GM18499 (cell line): ENCODE results near the gene APOBEC3C.
A peak's percentile ranks its signal among the peaks of the same experiment; 100 is the strongest.
"Not testable (repeated sequence)": the region's sequence is repeated elsewhere in the genome, so short reads cannot be mapped to it uniquely, and the experiment has no call there.

Experiments
- ATAC-seq: cut with Tn5 transposase; IDR thresholded peaks from one replicate; pipeline ENCODE4 v1.9.1; 2021; ENCODE audit warnings: moderate number of reproducible peaks; ENCODE audit not compliant: insufficient read depth, unreplicated experiment

Gene APOBEC3C

GRCh38 chr22:38981992-38982927 lies 31.8 kb upstream of the APOBEC3C start, which contains the start of gene APOBEC3B:
Gene APOBEC3B (plus strand): TSS chr22:38982347. CDS start chr22:38982454, 107 bp downstream.
- ATAC-seq, result no peak

DNA sequence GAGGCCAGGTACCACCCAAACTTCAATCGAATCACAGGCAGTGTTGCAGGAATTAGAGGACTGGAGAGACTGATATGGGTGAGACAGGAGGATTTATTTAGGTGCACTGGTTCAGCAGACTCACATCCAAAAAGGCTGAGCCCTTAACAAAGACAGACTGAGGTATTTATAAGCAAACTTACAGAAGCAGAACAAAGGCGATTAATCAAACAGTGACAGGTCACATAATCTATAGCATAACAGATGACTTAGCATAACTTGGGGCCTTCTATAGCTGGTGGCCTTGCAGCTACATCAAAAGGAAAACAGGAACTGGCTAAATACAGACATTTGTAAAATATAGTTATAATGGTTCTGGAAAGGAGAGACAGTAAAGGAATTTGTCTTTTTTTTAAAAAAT lies 29.8 kb upstream of the APOBEC3C start:
- ATAC-seq, result no peak

DNA sequence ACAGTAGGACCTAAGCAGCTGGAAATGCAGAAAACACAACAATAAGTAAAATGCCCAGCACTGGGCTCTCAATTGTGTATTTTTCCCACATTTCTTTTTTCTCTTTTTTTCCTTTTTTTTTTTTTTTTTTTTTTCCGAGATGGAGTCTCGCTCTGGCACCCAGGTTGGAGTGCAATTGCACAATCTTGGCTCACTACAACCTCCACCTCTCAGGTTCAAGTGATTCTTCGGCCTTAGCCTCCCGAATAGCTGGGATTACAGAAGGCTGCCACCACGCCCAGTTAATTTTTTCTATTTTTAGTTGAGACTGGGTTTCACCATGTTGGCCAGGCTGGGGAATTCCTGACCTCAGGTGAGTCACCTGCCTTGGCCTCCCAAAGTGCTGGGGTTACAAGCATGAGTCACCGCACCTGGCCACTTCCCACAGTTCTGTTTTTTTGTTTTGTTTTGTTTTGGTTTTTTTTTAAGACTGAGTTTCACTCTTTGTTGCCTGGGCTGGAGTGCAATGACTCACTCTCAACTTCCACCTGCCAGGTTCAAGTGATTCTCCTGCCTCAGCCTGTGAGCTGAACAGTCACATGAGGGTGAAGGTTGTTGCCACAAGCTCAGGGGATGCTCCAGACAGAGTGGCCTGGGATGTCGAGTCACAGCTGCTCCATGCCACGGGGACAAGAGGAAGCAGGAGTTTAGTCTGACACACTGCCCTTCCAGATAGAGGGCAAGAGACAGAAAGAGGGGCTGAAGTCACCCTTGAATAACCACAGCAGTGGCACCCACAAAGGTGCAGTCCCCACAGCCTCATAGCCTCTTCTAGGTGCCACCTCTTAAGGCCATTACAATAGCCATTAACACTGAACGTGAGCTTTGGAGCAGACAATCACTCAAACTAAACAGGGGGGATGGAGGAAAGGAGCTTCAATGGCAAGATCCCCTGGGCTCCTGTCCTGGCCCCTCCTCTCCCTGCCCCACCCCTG lies 29.0 kb upstream of the APOBEC3C start:
- ATAC-seq, result peak; percentile 85

- ATAC-seq, result no peak
Observed at GRCh38 chr22:38986629-38987028, 27.4 kb upstream of the APOBEC3C start.

GRCh38 chr22:38987171-38987895 lies 26.7 kb upstream of the APOBEC3C start:
- ATAC-seq, result no peak

GRCh38 chr22:38989466-38989865 lies 24.6 kb upstream of the APOBEC3C start:
- ATAC-seq, result no peak

DNA sequence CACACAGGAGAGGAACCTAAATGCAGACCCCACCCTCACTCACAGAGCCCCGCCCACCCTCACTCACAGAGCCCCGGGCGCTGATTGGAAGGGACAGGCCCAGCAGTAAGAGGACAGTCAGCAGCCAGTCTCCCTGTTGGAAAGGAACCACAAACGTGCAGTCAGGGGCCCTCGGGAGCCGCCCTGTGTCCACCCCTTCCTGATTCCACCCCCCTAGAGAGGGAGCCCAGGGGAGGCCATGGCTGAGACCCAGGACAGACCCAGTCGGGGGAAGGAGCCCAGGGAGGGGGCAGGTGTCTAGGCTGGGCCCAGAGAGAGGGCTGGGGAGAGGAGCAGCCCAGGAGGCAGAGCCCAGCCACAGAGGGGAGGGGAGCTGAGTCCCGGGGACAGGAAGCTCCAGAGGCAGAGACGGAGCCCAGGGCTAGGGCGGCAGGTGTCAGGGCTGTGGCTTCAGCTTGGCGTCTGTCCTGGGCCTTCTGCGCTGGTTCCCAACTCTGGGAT lies 21.1 kb upstream of the APOBEC3C start:
- not testable (repeated sequence) for ATAC-seq

GRCh38 chr22:38996105-38996504 lies 18.0 kb upstream of the APOBEC3C start:
- no peak for ATAC-seq

- ATAC-seq, result no peak
Observed at GRCh38 chr22:38997518-38997917, 16.5 kb upstream of the APOBEC3C start.

DNA sequence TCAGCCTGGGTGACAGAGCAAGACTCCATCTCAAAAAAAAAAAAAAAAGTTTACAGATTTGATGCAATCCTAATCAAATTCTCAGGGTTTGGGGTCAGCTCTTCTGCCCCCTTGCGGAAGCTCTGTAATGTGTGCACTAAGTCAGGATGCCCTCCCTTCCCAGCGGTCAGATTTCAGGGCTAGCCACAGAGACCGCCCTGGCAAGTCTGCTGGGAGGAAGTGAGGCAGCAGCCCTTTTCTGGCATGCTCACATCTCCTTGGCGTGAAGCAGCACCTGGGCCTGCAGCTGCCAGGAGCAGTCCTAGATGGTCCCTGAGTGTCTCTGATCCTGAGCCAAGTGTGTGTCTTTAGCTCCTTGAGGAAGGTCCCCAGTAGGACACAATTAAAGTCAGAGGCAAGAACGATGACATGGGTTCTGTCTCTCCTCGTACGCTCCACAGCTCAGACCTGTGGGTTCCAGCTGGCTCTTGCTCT lies 10.9 kb upstream of the APOBEC3C start:
- ATAC-seq, result no peak

DNA sequence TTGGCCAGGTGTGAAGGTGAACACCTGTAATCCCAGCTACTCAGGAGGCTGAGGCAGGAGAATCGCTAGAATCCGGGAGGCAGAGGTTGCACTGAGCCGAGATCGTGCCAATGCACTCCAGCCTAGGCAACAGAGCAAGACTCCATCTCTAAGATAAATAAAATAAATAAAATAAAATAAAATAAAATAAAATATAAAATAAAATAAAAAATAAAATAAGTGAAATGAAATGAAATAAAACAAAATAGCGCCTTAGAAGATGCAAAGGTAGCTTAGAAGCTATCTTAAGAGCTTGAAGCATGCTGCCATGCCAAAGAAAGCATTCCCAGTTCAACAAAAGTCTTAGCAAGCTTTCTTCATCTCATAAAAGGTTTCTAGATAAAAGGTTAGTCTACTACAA lies 6.9 kb upstream of the APOBEC3C start:
- ATAC-seq, result no peak

DNA sequence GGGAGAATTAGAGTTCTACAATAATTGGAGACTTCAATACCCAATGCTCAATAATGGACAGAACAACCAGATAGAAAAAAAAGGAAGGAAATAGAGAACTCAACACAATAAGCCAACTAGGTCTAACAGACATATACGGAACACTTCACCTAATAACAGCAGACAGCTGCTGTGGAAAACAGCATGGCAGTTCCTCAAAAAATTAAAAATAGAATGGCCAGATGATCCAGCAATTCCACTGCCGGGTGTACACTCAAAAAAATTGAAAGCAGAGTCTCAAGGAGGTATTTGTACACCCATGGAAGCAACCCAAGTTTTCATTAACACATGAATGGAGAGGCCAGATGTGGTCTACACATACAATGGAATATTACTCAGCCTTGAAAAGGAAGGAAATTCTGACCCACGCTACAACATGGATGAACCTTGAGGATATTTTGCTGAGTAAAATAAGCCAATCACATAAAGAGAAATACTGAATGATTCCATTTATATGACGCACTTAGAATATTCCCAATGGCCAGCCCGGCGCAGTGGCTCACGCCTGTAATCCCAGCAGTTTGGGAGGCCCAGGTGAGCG lies 5.7 kb upstream of the APOBEC3C start:
- not testable (repeated sequence) for ATAC-seq

GRCh38 chr22:39010946-39011345 lies 3.1 kb upstream of the APOBEC3C start:
- ATAC-seq, result no peak

DNA sequence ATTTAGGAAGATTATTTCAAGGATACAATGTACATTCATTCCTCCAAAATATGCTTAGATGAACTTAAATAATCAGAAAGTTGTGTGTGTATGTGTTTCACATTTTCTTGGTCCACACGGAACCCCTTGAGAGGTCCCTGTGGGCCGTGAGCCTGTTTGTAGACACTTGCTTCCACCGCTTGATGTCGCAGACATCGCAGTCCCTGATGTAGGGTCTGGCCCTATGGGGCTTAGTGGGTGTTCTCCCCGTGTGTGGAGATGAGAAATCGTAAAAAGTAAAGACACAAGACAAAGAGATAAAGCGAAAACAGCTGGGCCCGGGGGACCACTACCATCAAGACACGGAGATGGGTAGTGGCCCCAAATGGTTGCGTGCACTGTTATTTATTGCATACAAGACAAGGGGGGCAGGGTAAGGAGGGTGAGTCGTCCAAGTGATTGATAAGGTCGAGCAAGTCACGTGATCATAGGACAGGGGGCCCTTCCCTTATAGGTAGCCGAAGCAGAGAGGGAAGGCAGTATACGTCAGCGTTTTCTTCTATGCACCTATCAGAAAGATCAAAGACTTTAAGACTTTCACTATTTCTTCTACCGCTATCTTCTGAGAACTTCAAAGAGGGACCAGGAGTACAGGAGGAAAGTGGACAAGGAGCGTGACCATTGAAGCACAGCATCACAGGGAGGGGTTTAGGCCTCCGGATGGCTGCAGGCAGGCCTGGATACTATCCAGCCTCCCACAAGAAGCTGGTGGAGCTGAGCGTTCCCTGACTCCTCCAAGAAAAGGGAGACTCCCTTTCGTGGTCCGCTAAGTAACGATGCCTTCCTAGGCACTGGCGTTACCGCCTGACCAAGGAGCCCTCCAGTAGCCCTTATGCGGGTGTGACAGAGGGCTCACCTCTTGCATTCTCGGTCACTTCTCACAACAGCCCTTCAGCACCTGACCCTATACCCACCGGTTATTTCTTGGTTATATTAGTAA lies 1.2 kb upstream of the APOBEC3C start:
- ATAC-seq, result no peak

DNA sequence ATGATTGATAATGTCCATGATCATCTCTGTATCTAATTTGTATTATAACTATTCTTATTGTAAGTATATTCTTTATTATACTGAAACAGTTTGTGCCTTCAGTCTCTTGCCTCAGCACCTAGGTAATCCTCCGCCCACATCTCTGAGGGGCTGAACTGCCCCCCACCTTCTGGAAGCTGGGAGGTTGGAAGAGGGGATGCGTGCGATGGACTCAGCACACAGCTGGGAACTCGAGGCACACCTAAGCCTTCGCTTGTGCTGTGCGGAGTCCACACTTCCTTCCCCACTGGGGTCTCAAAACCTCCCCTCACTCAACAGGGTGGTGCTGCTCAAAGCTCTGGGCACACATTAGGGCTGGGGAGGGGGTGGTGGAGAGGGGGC lies 506 bp upstream of the APOBEC3C start:
- not testable (repeated sequence) for ATAC-seq

DNA sequence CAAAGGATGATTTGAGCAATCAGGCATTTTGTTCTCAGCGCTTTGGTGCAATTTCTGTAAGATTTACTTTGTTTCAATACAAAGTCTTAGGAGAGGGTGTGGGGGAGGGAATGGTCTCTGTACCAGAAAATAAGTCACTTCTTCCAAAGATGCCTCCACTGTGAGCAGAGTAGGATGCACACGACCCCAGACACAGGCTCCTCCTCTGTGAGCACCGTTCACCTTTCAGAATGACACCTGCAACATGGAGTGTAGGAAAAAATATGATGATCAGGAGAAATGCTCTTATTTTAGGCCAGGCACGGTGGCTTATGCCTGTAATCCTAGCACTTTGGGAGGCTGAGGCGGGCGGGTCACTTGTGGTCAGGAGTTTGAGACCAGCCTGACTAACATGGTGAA lies 665 bp downstream of the APOBEC3C start:
- ATAC-seq, result not testable (repeated sequence)

DNA sequence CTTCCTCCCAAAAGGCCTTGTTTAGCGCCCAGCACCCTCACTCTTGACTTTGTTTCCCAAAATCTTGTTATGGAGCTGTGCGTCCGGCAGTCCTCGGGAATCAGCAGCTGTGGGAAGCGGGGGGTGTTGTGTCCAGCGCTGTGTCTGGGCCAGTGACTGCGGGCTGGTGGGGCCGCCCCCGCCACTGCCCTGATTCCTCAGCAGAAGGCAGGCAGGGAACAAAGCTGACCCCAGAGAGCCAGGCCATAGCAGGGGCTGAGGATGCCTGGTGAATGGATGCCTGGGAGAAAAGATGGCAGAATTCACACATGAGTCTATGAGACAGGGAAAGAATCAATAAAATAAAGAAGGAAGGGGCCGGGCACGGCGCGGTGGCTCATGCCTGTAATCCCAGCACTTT lies 2.5 kb downstream of the APOBEC3C start:
- ATAC-seq, result no peak

DNA sequence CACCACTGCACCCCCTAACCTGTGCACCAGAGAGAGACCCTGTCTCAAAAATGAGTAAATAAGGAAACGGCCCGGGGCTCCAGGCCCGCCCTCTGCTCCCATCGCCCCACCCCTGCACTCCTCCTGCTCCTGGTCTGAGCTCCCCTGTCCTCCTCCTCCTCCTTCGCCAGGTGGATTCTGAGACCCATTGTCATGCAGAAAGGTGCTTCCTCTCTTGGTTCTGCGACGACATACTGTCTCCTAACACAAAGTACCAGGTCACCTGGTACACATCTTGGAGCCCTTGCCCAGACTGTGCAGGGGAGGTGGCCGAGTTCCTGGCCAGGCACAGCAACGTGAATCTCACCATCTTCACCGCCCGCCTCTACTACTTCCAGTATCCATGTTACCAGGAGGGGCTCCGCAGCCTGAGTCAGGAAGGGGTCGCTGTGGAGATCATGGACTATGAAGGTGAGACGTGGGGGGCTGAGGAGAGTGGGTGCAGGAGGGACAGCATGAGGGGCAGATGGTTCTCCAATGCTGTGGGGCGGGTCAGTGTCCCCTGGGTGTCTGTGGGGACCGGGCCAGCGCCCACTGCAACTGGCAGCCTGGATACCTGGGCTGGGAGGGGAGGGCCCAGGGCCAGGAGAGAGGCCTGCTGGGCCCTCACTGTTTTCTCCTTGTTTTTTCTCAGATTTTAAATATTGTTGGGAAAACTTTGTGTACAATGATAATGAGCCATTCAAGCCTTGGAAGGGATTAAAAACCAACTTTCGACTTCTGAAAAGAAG lies 3.7 kb downstream of the APOBEC3C start:
- ATAC-seq, result no peak
